Activated CD4-positive, alpha-beta T cell treated with anti-CD3 and anti-CD28 coated beads for 36 hours (primary cell): ENCODE results near the gene TRMO. TPM values are rescaled to one million over a fixed set of nuclear protein-coding genes. Genes with fewer than 3 reads are reported as not detected.
A peak's percentile ranks its signal among the peaks of the same experiment; 100 is the strongest.

ENCODE experiments used
- ATAC-seq: fragments of 200-7000 bp; cut with Tn5 transposase; one replicate; pipeline ENCODE4 v1.10.0; 2021; ENCODE audit warnings: mild to moderate bottlenecking, moderate library complexity
- CTCF ChIA-PET: fragments of 350-600 bp; sonication (Branson Sonifier 250); formaldehyde crosslinking; loops from one replicate; lab custom pipeline; 2021; ENCODE audit warnings: antibody characterized with exemption; lab: Charles Lee
- POLR2A ChIA-PET: fragments of 350-600 bp; sonication (Branson Sonifier 250); formaldehyde crosslinking; loops from one replicate; lab custom pipeline; 2021; ENCODE audit warnings: antibody characterized with exemption, inconsistent platforms; lab: Charles Lee
- DNase-seq: peaks from one replicate; pipeline ENCODE4 v3.0.0-alpha.2; 2020
- H3K27ac Mint-ChIP-seq: one replicate; pipeline ENCODE4 v1.8.0; 2021; ENCODE audit warnings: mixed read lengths
- H3K27me3 Mint-ChIP-seq: one replicate; pipeline ENCODE4 v1.8.0; 2021; ENCODE audit warnings: mixed read lengths
- H3K36me3 Mint-ChIP-seq: one replicate; pipeline ENCODE4 v1.8.0; 2021; ENCODE audit warnings: low read depth, mixed read lengths
- H3K4me1 Mint-ChIP-seq: one replicate; pipeline ENCODE4 v1.8.0; 2021; ENCODE audit warnings: mixed read lengths
- H3K4me3 Mint-ChIP-seq: one replicate; pipeline ENCODE4 v1.8.0; 2021; ENCODE audit warnings: mild to moderate bottlenecking, moderate library complexity, mixed read lengths
- H3K9me3 Mint-ChIP-seq: one replicate; pipeline ENCODE4 v1.8.0; 2021; ENCODE audit warnings: low read depth, mixed read lengths
- intact Hi-C, 2 experiments: fragments of 100-400 bp; cut with DNase I in 1 of 2; cut with micrococcal nuclease in 1 of 2; formaldehyde crosslinking; loops; one replicate each; pipeline versions ENCODE4 v1.14.2 to v1.15.1; 2022 to 2024; cut with DNase I, micrococcal nuclease
- total RNA-seq, 2 experiments: library from RNA; stranded (reverse); gene quantifications; one replicate each; pipeline ENCODE4 v1.2.3, GENCODE V29; 2021

Gene TRMO
- total RNA-seq, 2 experiments from 2014 or later, result 13.9 to 20.7 TPM

DNA sequence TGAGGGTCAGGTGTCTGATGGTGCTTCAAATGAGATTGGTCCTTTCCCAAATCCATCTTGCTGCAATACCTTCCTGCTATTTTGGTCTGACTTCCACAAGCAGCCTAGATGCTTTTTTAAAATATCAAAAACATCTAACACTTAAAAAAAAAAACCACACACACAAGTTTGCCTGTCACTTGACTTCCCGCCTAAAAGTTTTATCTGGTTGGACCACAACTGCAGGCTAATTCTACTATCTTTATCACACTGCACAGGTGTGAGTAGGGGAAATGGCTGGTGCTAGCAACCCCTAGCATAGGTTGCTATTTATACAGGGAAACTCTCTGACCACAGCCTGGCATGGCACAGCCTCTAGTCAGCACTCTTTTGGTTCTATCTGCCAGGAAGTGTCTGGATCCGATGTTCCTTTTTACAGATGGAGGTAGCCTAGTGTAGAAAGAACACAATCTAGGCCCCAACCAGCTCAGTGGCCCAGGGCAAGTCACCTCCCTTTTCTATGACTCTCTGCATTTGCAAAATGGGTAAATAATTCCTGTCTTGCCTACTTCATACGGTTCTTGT lies 15.9 kb upstream of the TRMO start, which contains the start of gene HEMGN:
HEMGN (minus strand) TSS at position 92 of the 564 bp plus-strand sequence; CDS start at position 56, 36 bp downstream.
- POLR2A ChIA-PET, result interaction anchor here (0.9 kb wide), 1 partner anchor 15 kb away, joined by 3 read pairs; no protein-coding TSS in a partner anchor
- H3K4me1 Mint-ChIP-seq, result peaks cover 38% of the 10 kb centered on the region
- peak within 1 kb of the TSS; percentile 38 for H3K4me3 Mint-ChIP-seq
- ATAC-seq, result peak; percentile 85
- peak; percentile 48 for DNase-seq
- H3K27ac Mint-ChIP-seq, result peak within 1 kb of the TSS; percentile 75
- intact Hi-C loops, result no loop called here
- CTCF ChIA-PET, result interaction anchor here (0.7 to 8.0 kb wide), 3 partner anchors 16 to 545 kb away, joined by 3 to 64 read pairs (median 4); partner anchors contain the start of gene TRMO
- H3K9me3 Mint-ChIP-seq, result no peaks in the 10 kb centered on the region
- H3K27me3 Mint-ChIP-seq, result no peaks in the 10 kb centered on the region
- no peaks in the 10 kb centered on the region for H3K36me3 Mint-ChIP-seq

DNA sequence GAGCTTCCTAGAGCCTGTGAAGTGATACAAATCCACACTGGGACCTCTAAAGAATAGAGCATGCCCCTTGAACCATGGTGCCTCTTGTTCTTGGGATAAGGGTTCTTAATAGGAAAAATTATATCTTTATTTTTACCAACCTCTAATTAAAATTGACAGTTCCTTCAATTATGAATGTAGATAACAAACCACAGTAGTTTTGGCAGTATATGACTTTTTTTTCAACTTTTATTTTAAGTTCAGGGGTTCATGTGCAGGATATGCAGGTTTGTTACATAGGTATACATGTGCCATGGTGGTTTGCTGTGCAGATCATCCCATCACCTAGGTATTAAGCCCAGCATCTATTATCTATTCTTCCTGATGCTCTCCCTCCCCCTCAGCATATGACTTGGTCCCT lies 14.7 kb upstream of the TRMO start:
- no peak overlapping the region for H3K27ac Mint-ChIP-seq
- no peaks in the 10 kb centered on the region for H3K36me3 Mint-ChIP-seq
- POLR2A ChIA-PET, result no interaction called here

DNA sequence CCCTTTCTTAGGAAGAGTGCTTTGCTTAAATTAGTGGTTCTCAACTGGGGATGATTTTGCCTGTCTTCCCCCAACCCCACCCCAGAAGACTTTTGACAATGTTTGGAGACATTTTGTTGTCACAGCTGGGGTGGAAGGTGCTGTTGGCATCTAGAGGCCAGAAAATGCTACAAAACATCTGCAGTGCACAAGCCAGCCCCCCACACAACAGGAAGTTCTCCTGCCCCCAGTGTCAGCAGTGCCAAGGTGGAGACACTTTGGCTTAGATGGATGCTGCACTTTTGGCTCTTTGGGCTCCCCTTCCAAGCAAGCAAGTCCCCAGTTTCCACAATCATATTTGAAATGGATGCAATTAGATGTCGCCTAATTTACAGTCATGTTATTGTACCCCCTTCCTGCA lies 13.0 kb upstream of the TRMO start:
- POLR2A ChIA-PET, result no interaction called here
- no peak for DNase-seq
- intact Hi-C loops, result no loop called here
- Mint-ChIP-seq H3K4me1 (peaks cover 58% of the 10 kb centered on the region), H3K36me3 (no peaks in the 10 kb centered on the region), H3K27me3 (no peaks in the 10 kb centered on the region), H3K4me3 (no peak overlapping the region), H3K9me3 (no peaks in the 10 kb centered on the region), H3K27ac (no peak overlapping the region)
- CTCF ChIA-PET, result interaction anchor here (0.9 to 8.0 kb wide), 5 partner anchors 13 to 28 kb away, joined by 3 to 64 read pairs (median 4); partner anchors contain the start of gene TRMO
- ATAC-seq, result no peak

More for the DNA sequence above, 14.7 kb upstream of the TRMO start:
- Mint-ChIP-seq H3K4me1 (peaks cover 43% of the 10 kb centered on the region), H3K4me3 (no peak overlapping the region), H3K9me3 (no peaks in the 10 kb centered on the region), H3K27me3 (no peaks in the 10 kb centered on the region)
- DNase-seq (no peak), ATAC-seq (no peak)
- intact Hi-C loops, result no loop called here
- CTCF ChIA-PET, result interaction anchor here (0.9 to 8.0 kb wide), 5 partner anchors 11 to 319 kb away, joined by 3 to 64 read pairs (median 4); partner anchors contain the start of gene TRMO

DNA sequence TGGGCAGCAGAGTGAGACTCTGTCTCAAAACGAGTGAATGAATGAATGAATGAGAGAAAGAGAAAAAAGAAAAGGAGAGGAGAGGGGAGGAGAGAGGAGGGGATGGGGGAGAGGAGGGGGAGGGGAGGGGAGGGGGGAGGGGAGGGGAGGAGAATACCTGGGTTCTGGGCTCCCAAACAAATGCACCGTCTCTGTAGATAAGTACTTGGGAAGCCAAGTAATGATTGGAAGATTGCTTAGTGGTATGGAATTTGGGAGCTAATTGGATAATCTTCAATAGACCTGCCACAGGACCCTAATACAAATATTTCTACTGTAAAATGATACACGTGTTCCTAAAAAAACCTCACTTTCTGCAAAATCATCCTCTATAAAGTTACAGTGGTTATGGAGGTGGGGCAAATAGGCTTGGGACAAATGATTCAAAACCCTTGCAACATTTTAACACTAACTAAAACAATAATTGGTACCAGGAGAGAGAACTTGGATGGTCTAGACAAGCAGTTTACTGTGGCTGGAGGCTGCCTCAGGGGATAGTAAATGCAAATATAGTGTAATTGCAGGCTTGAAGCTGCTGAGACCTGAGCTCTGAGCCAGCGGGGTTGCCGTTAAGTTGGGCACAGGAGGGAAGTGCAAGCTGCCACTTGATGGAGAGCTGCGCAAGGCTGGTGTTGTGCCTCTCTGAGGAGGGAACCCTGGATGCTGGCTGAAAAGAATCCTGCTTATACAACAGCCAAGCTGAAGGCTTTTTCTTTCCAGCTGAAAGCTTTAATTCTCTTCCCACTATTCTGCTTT lies 12.2 kb upstream of the TRMO start:
- DNase-seq (peak; percentile 40), ATAC-seq (no peak)
- ChIA-PET POLR2A (no interaction called here), CTCF (interaction anchor here (0.7 to 8.0 kb wide), 6 partner anchors 12 to 186 kb away, joined by 3 to 64 read pairs (median 4); partner anchors contain the start of gene TRMO)
- Mint-ChIP-seq H3K9me3 (no peaks in the 10 kb centered on the region), H3K27ac (no peak overlapping the region), H3K4me3 (no peak overlapping the region), H3K36me3 (no peaks in the 10 kb centered on the region), H3K27me3 (no peaks in the 10 kb centered on the region), H3K4me1 (peaks cover 66% of the 10 kb centered on the region)
- intact Hi-C loops, result no loop called here

DNA sequence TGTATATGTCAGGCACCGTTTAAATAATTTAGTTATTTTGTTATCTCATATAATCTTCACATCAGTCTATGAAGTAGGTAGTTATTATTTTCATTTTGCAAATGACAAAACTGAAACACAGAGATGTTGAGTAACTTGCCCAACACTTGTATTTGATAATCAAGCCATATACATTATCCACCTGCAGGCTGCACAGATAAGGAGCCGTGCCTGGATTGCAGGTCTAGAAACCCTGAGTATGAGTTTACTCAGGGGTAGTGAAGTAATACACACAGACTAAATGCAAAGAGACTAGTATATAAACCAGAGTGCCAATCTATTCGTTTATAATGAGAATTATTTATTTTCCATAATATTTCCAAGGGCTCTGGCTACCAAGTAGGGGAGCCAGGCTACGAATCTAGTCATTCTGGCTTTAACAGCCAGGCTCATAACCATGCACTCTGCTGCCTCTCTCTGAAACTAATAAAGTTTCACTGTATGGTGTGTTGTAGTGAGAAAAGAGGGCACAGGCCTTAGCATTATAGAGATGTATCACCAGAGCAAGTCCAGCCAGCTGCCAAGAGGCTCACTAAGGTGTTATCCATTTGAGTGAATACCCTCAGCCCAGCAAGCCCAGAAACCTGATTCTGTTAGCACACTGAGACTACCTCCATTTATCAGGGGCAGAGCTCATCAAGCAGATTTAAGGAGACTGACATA lies 11.1 kb upstream of the TRMO start:
- no peaks in the 10 kb centered on the region for H3K27me3 Mint-ChIP-seq
- DNase-seq, result no peak
- H3K4me3 Mint-ChIP-seq, result no peak overlapping the region
- CTCF ChIA-PET, result interaction anchor here (3.2 to 8.0 kb wide), 2 partner anchors 11 to 21 kb away, joined by 12 to 64 read pairs; partner anchors contain the start of gene TRMO
- H3K36me3 Mint-ChIP-seq, result no peaks in the 10 kb centered on the region
- H3K27ac Mint-ChIP-seq, result no peak overlapping the region
- ATAC-seq, result no peak
- H3K9me3 Mint-ChIP-seq, result no peaks in the 10 kb centered on the region
- peaks cover 70% of the 10 kb centered on the region for H3K4me1 Mint-ChIP-seq
- intact Hi-C loops, result no loop called here
- POLR2A ChIA-PET, result no interaction called here

DNA sequence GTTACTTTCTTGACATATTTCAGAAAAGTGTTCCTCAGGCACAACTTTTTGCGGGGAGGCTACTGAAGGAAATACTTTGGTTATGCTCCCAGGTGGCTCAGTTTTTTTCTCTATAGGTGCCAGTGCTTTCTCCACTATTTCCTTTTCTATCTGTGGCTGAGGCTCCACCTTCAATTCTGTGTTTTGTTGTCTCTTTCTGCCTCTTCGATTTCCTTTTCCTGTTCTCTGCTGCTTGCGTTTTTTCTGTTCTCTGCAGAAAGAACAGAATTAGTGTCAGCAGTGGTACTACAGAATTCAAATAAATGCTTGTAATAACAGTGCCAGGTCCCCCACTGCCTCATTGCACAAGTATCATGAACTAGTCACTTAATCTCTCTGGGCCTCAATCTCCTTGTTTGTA lies 8.7 kb upstream of the TRMO start:
- ChIA-PET CTCF (interaction anchor here (0.7 to 2.3 kb wide), 5 partner anchors 8 to 104 kb away, joined by 3 to 10 read pairs (median 3); no protein-coding TSS in a partner anchor), POLR2A (no interaction called here)
- no peaks in the 10 kb centered on the region for H3K27me3 Mint-ChIP-seq
- H3K4me1 Mint-ChIP-seq, result peaks cover 52% of the 10 kb centered on the region
- DNase-seq, result no peak
- peak overlapping the region; percentile 89 for H3K27ac Mint-ChIP-seq
- H3K9me3 Mint-ChIP-seq, result no peaks in the 10 kb centered on the region
- peak overlapping the region; percentile 32 for H3K4me3 Mint-ChIP-seq
- H3K36me3 Mint-ChIP-seq, result no peaks in the 10 kb centered on the region
- ATAC-seq, result peak; percentile 55
- intact Hi-C loops, result no loop called here

DNA sequence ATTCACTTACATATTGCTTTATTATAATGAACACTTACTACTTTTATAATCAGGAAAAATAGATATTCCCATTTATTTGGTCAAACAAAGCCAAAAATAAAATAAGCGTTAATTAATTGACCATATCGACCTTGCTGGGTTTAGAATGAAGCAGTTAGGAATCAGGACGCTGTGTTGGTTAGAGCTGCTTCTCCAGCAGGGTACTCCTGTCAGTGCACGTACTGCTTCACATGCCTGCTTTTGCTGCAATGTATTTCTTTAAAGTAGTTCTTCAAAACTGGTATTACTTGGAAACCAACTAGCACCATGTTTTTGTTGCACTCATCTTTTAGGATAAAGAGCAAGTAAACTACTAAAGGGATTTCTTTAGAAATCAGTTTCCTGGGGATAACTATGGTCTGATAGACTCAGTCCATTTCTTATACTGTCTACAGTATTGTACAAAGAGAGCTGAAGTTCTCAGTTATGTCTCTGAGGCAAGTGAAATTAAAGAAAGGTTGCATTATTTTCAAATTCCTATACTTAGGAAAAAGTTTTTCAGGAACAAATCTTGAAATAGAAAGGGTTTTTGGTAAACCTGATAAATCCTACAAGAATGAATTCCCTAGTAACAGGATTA lies 6.8 kb upstream of the TRMO start:
- Mint-ChIP-seq H3K9me3 (no peaks in the 10 kb centered on the region), H3K27me3 (no peaks in the 10 kb centered on the region), H3K4me3 (peak overlapping the region; percentile 55), H3K4me1 (peaks cover 43% of the 10 kb centered on the region), H3K27ac (peak overlapping the region; percentile 82), H3K36me3 (no peaks in the 10 kb centered on the region)
- peak; percentile 60 for ATAC-seq
- intact Hi-C loops, result loop anchor here in 1 of 2 experiments (10.0 kb wide), 1 partner anchor 866 kb away; the partner anchor contains the start of gene ANKS6
- POLR2A ChIA-PET, result no interaction called here
- CTCF ChIA-PET, result interaction anchor here (0.6 to 1.7 kb wide), 7 partner anchors 11 to 847 kb away, joined by 3 to 5 read pairs (median 4); no protein-coding TSS in a partner anchor
- DNase-seq, result no peak

DNA sequence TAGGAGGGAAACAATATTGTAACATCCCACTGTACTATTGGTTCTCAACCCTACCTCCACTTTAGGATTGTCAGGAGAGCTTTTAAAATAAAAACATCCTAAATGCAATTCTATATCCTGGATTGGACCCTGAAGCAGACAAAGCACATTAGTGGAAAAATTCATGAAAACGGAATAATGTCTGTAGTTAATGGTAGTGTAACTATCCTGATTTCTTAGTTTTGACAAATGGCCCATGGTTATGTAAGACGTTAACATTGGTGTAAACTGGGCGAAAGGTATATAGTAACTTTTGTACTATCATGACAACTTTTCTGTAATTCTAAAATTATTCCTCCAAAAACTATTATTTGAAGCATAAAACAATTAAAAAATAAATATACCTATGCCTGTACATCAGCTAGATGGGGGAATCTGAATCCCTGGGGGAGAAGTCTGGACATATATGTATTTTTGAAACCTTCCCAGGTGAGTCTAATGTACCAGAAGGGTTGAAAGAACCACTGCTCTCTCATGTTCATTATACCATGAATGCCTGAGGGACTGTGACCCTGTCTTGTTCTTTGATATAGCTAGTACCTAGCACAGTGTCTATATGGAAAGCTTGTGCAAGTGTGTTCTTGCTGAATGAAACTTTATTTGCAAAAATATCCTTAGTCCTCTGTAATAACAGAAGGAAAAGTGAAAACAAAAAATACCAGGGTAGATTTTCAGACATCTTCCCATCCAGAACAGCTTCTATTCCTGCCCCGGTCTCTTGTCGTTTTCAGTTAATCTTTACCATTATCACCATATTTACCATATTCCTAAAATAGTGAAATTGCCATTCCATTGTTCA lies 3.4 kb upstream of the TRMO start:
- intact Hi-C loops, result loop anchor here in 1 of 2 experiments (10.0 kb wide), 1 partner anchor 869 kb away; the partner anchor contains the start of gene ANKS6
- DNase-seq, result no peak

DNA sequence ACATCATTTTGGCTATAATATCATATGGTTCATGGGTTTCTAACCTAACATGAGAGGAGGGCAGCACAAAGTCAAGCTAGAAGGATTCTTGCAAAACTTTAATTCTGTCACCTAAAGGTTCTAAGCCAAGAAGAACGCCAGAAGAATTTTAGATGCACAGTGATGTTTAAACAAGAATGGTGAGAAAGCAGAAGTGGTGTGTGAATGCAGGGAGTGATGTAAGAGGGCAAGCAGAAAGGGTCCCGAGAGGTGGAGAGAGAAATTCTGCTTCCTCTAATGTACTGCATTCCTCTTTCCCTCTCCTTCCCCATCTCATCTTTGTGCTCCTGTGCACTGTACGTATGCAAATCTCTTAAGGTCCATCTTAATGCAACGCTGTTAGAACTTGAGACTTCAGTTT lies 2.1 kb upstream of the TRMO start:
- ChIA-PET POLR2A (no interaction called here), CTCF (interaction anchor here (0.7 to 9.4 kb wide), 31 partner anchors 13 to 292 kb away, joined by 3 to 74 read pairs (median 6); partner anchors contain the start of genes ANP32B, HEMGN, NANS and NCBP1)
- ATAC-seq, result no peak
- Mint-ChIP-seq H3K4me3 (no peak overlapping the region), H3K36me3 (peaks cover 6% of the 10 kb centered on the region), H3K4me1 (peaks cover 32% of the 10 kb centered on the region), H3K27ac (peak overlapping the region; percentile 32), H3K9me3 (no peaks in the 10 kb centered on the region), H3K27me3 (no peaks in the 10 kb centered on the region)
- intact Hi-C loops, result loop anchor here in 1 of 2 experiments (5.0 to 10.0 kb wide), 3 partner anchors 268 to 870 kb away; partner anchors contain the start of genes ANKS6 and CORO2A
- no peak for DNase-seq

More for the DNA sequence above, 3.4 kb upstream of the TRMO start:
- CTCF ChIA-PET, result interaction anchor here (0.6 to 3.2 kb wide), 11 partner anchors 10 to 207 kb away, joined by 3 to 10 read pairs (median 4); no protein-coding TSS in a partner anchor
- Mint-ChIP-seq H3K9me3 (no peaks in the 10 kb centered on the region), H3K27ac (no peak overlapping the region), H3K4me3 (no peak overlapping the region), H3K27me3 (no peaks in the 10 kb centered on the region), H3K36me3 (peaks cover 6% of the 10 kb centered on the region), H3K4me1 (peaks cover 33% of the 10 kb centered on the region)
- POLR2A ChIA-PET, result no interaction called here
- no peak for ATAC-seq
